SK-N-SH (cell line): ENCODE measurements around the gene DCAF17. TPM values are rescaled to one million over a fixed set of nuclear protein-coding genes. Genes with fewer than 3 reads are reported as not detected.
"Not testable (repeated sequence)": the region's sequence is repeated elsewhere in the genome, so short reads cannot be mapped to it uniquely, and the experiment has no call there.

Experiments
- CTCF ChIA-PET: fragments of 300-600, 350-600 bp; formaldehyde crosslinking; extraction: SDS; loops from one replicate; lab custom pipeline; 2021; lab: Yijun Ruan, JAX
- POLR2A ChIA-PET: fragments of 350-600 bp; sonication (Branson Sonifier 250); formaldehyde crosslinking; extraction: SDS; loops from one replicate; lab custom pipeline; 2020; ENCODE audit warnings: antibody characterized with exemption, inconsistent platforms; lab: Yijun Ruan, JAX
- DNase-seq: peaks from one replicate; pipeline ENCODE4 v3.0.0; 2012
- H2AFZ ChIP-seq: fragments of 200-600 bp; sonication (generic); 2 replicates; pipeline ENCODE4 v1.8.1; 2016; ENCODE audit warnings: antibody characterized with exemption, mild to moderate bottlenecking, low read depth
- H3F3A ChIP-seq: fragments of 200-600 bp; sonication (generic); replicated peaks from 2 replicates; pipeline ENCODE3; 2016; ENCODE audit warnings: antibody characterized with exemption, mild to moderate bottlenecking; ENCODE audit not compliant: insufficient read depth
- H3K27ac ChIP-seq, 2 experiments: fragments of 200-500 bp in 1 of 2; fragments of 200-600 bp in 1 of 2; sonication (Bioruptor generic) in 1 of 2; sonication (generic), shearing (Covaris generic) in 1 of 2; 2 replicates each; pipeline versions ENCODE4 v1.5.1 to v1.6.1; 2014 to 2016; ENCODE audit warnings: low read depth in 2 of 2, inconsistent platforms in 1 of 2, low read length in 1 of 2, mild to moderate bottlenecking in 1 of 2, mixed read lengths in 1 of 2
- H3K27me3 ChIP-seq: fragments of 200-600 bp; sonication (generic), shearing (Covaris generic); 2 replicates; pipeline ENCODE4 v1.6.1; 2016; ENCODE audit warnings: mixed run types; ENCODE audit not compliant: insufficient read depth
- H3K36me3 ChIP-seq, 2 experiments: fragments of 200-500 bp in 1 of 2; fragments of 200-600 bp in 1 of 2; sonication (Bioruptor generic) in 1 of 2; sonication (generic) in 1 of 2; replicated peaks in 1 of 2; 2 replicates each; pipeline versions ENCODE3 to v1.5.1; 2014 to 2016; ENCODE audit warnings: low read length in 1 of 2, mild to moderate bottlenecking in 1 of 2; ENCODE audit not compliant: insufficient read depth in 2 of 2, control insufficient read depth in 1 of 2
- H3K4me1 ChIP-seq, 2 experiments: fragments of 200-500 bp in 1 of 2; fragments of 200-600 bp in 1 of 2; sonication (Bioruptor generic) in 1 of 2; sonication (generic), shearing (Covaris generic) in 1 of 2; 2 replicates each; pipeline versions ENCODE4 v1.5.1 to v1.6.1; 2014 to 2016; ENCODE audit warnings: low read depth in 1 of 2, low read length in 1 of 2, mixed run types in 1 of 2; ENCODE audit not compliant: insufficient read depth in 2 of 2, control insufficient read depth in 1 of 2
- H3K4me2 ChIP-seq: fragments of 200-600 bp; sonication (generic), shearing (Covaris generic); 2 replicates; pipeline ENCODE4 v1.6.1; 2017; ENCODE audit warnings: mixed run types
- H3K4me3 ChIP-seq, 2 experiments: fragments of 200-500 bp in 1 of 2; fragments of 200-600 bp in 1 of 2; sonication (Bioruptor generic) in 1 of 2; sonication (generic), shearing (Covaris generic) in 1 of 2; 2 replicates each; pipeline versions ENCODE4 v1.5.1 to v1.8.1; 2014 to 2016; ENCODE audit warnings: low read depth in 2 of 2, inconsistent platforms in 1 of 2, low read length in 1 of 2, mild to moderate bottlenecking in 1 of 2, mixed read lengths in 1 of 2, moderate library complexity in 1 of 2
- H3K79me2 ChIP-seq: fragments of 200-600 bp; sonication (generic); 2 replicates; pipeline ENCODE4 v1.8.1; 2017; ENCODE audit warnings: mild to moderate bottlenecking; ENCODE audit not compliant: insufficient read depth
- H3K9ac ChIP-seq: fragments of 200-600 bp; sonication (generic); 2 replicates; pipeline ENCODE4 v1.6.1; 2017; ENCODE audit warnings: mixed run types
- H3K9me2 ChIP-seq: fragments of 200-600 bp; sonication (generic); 2 replicates; pipeline ENCODE4 v1.6.1; 2017; ENCODE audit warnings: mixed run types
- H3K9me3 ChIP-seq: fragments of 200-600 bp; sonication (generic); 2 replicates; pipeline ENCODE4 v1.6.1; 2017; ENCODE audit warnings: mixed run types, mild to moderate bottlenecking, moderate library complexity
- H4K20me1 ChIP-seq: fragments of 200-600 bp; sonication (generic); 2 replicates; pipeline ENCODE4 v1.6.1; 2017; ENCODE audit warnings: mild to moderate bottlenecking, mixed run types; ENCODE audit not compliant: insufficient read depth
- GABPA ChIP-seq: IDR thresholded peaks from 2 replicates; pipeline ENCODE4 v1.4.0; 2012; ENCODE audit warnings: low read depth, mild to moderate bottlenecking
- JUND ChIP-seq: IDR thresholded peaks from 2 replicates; pipeline ENCODE4 v1.4.0; 2012
- REST ChIP-seq: IDR thresholded peaks from 2 replicates; pipeline ENCODE4 v1.6.1; 2012; ENCODE audit warnings: mild to moderate bottlenecking, low read depth, low read length, moderate library complexity
- RXRA ChIP-seq: IDR thresholded peaks from 2 replicates; pipeline ENCODE4 v1.4.0; 2012; ENCODE audit warnings: low read depth, mild to moderate bottlenecking, borderline replicate concordance
- SIN3A ChIP-seq: IDR thresholded peaks from 2 replicates; pipeline ENCODE4 v1.6.1; 2012; ENCODE audit warnings: low read depth, mild to moderate bottlenecking, low read length, moderate library complexity, borderline replicate concordance
- SMC3 ChIP-seq: IDR thresholded peaks from 2 replicates; pipeline ENCODE4 v1.6.1; 2012; ENCODE audit warnings: low read depth, low read length, improper control_type of control experiment
- USF2 ChIP-seq: fragments of 150-350 bp; IDR thresholded peaks from 2 replicates; pipeline ENCODE4 v1.6.1; 2017; ENCODE audit warnings: antibody characterized with exemption, low read length, low read depth, borderline replicate concordance
- ZBTB33 ChIP-seq: IDR thresholded peaks from 2 replicates; pipeline ENCODE4 v1.4.0; 2012; ENCODE audit warnings: low read depth, borderline replicate concordance
- WGBS: methylation state at CpG from one replicate; pipeline ENCODE4 v1.1.6; 2017; ENCODE audit warnings: low lambda C conversion rate; 5-methylcytosine and 5-hydroxymethylcytosine counted together
- polyA plus RNA-seq, 3 experiments: library from polyadenylated mRNA; depleted of rRNA; stranded (reverse); fragments of >200 nt; gene quantifications; 2 replicates each; pipeline ENCODE4 v1.2.3, GENCODE V29; 2012
- TF ChIP-seq, protein P1 (sequence below): IDR thresholded peaks from 2 replicates; pipeline ENCODE4; 2012
- TF ChIP-seq, protein P2 (sequence below): IDR thresholded peaks from 2 replicates; pipeline ENCODE4 v1.4.0; 2012; ENCODE audit warnings: low read depth

DCAF17 gene
- polyA plus RNA-seq, 1 of the 3 experiments (the other 2 are of a cell fraction), result 4.9 TPM

GRCh38 chr2:171419333-171419732 is 14.7 kb upstream of the DCAF17 start:
- ChIA-PET CTCF (interaction anchor here (0.6 kb wide), 1 partner anchor 165 kb away, joined by 3 read pairs; no protein-coding TSS in a partner anchor), POLR2A (no interaction called here)
- peaks cover 10% of the 10 kb centered on the region for H3K79me2 ChIP-seq
- no peaks in the 10 kb centered on the region for H3K27me3 ChIP-seq
- no peak overlapping the region for H3K9ac ChIP-seq
- H3K36me3 ChIP-seq, result peaks cover 0 to 13% of the 10 kb centered on the region in 2 experiments
- 95% methylated on average over 2 of the region's 2 CpGs for WGBS
- no peak overlapping the region for H3K27ac ChIP-seq
- H3K4me1 ChIP-seq, result no peaks in the 10 kb centered on the region
- H3K4me3 ChIP-seq, result no peak overlapping the region
- H3F3A ChIP-seq, result peaks cover 4% of the 10 kb centered on the region
- peaks cover 14% of the 10 kb centered on the region; the same call in 1 of the 2 replicates for H3K9me3 ChIP-seq
- H3K4me2 ChIP-seq, result no peak overlapping the region
- DNase-seq, result no peak
- no peak for TF ChIP-seq RXRA
- no peak for TF ChIP-seq JUND
- H2AFZ ChIP-seq, result no peak overlapping the region
- H3K9me2 ChIP-seq, result no peaks in the 10 kb centered on the region
- H4K20me1 ChIP-seq, result no peaks in the 10 kb centered on the region

DNA sequence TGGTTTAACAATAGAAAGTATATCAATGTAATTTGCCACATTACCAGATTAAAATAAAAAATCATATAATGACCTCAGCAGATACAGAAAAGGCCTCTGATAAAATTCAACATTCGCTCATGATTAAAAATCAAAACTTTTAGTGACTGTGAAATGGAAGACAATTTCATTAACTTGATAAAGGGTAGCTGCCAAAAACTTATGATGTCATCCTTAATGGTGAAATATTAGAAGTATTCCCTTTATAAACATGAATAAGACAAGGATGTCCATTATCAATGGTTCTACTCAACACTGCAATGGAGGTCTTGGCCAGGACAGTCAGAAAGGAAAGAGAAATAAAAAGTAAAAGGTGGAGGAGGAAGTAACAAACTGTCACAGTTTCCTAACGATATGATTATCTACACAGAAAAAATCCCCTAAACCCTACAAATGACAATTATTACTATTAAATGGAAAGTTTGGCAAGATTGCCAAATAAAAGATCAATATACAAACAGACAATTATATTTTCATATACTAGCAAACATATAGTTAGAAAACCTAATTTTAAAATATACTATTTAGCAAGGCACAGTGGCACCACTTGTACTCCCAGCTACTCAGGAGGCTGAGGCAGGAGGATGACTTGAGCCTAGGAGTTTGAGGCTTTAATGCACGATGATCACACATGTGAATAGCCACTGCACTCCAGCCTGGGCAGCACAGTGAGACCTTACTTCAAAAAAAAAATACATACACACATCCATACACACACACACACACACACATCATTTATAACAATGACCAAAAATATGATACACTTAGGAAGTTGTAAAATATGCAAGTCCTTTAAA is 13.1 kb upstream of the DCAF17 start:
- TF ChIP-seq ZBTB33 (no peak), REST (no peak), GABPA (no peak), SMC3 (no peak), JUND (no peak), SIN3A (no peak), USF2 (no peak)
- TF ChIP-seq, protein P1, sequence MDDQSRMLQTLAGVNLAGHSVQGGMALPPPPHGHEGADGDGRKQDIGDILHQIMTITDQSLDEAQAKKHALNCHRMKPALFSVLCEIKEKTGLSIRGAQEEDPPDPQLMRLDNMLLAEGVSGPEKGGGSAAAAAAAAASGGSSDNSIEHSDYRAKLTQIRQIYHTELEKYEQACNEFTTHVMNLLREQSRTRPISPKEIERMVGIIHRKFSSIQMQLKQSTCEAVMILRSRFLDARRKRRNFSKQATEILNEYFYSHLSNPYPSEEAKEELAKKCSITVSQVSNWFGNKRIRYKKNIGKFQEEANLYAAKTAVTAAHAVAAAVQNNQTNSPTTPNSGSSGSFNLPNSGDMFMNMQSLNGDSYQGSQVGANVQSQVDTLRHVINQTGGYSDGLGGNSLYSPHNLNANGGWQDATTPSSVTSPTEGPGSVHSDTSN, result no peak
- TF ChIP-seq, protein P2, sequence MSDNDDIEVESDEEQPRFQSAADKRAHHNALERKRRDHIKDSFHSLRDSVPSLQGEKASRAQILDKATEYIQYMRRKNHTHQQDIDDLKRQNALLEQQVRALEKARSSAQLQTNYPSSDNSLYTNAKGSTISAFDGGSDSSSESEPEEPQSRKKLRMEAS, result no peak
- Histone ChIP-seq H3K36me3 (peaks cover 0 to 13% of the 10 kb centered on the region in 2 experiments), H3K9me2 (no peaks in the 10 kb centered on the region), H3F3A (peaks cover under 1% of the 10 kb centered on the region), H3K4me3 (no peak overlapping the region), H3K4me1 (no peaks in the 10 kb centered on the region), H2AFZ (no peak overlapping the region), H3K4me2 (no peak overlapping the region), H3K9ac (no peak overlapping the region), H3K27ac (no peak overlapping the region), H4K20me1 (no peaks in the 10 kb centered on the region), H3K27me3 (no peaks in the 10 kb centered on the region), H3K9me3 (peaks cover 14% of the 10 kb centered on the region; the same call in 1 of the 2 replicates), H3K79me2 (peaks cover 8% of the 10 kb centered on the region)
- ChIA-PET CTCF (interaction anchor here (1.4 to 3.4 kb wide), 3 partner anchors 444 to 492 kb away, joined by 3 to 9 read pairs (median 5); partner anchors contain the start of gene GORASP2), POLR2A (no interaction called here)
- WGBS, result 89% methylated on average over 3 of the region's 3 CpGs
- DNase-seq, result no peak

DNA sequence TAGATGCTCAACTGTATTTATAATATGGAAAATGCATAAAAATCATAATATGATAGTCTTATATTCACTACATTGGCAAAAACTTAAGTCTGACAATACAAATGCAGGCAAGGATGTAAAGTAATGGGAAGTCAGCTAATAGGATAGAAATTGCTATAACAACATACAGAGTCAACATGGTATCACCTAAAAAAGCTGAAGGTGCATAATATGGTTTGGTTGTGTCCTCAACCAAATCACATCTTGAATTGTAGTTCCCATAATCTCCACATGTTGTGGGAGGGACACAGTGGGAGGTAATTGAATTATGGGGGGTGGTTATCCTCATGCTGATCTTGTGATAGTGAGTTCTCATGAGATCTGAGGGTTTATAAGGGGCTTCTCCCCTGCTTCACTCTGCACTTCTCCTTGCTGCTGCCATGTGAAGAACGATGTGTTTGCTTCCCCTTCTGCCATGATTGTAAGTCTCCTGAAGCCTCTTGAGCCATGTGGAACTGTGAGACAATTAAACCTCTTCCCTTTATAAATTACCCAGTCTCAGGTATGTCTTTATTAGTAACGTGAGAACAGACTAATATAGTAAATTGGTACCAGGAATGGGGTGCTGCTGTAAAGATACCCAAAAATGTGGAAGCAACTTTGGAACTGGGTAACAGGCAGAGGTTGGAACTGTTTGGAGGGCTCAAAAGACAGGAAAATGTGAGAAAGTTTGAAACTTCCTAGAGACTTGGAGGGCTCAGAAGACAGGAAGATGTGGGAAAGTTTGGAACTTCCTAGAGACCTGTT is 11.1 kb upstream of the DCAF17 start:
- H3F3A ChIP-seq, H3K4me2 ChIP-seq, H3K9ac ChIP-seq, H3K27ac ChIP-seq, H2AFZ ChIP-seq, DNase-seq, H3K4me1 ChIP-seq, H3K4me3 ChIP-seq, H4K20me1 ChIP-seq, POLR2A ChIA-PET, H3K27me3 ChIP-seq, H3K9me2 ChIP-seq: not testable (repeated sequence)
- WGBS, result 98% methylated on average over 2 of the region's 2 CpGs
- peaks cover 15% of the 10 kb centered on the region for H3K79me2 ChIP-seq
- H3K36me3 ChIP-seq, result peaks cover 0 to 13% of the 10 kb centered on the region in 2 experiments
- CTCF ChIA-PET, result interaction anchor here (1.4 to 3.4 kb wide), 2 partner anchors 450 to 494 kb away, joined by 5 to 9 read pairs; partner anchors contain the start of gene GORASP2
- peaks cover 14% of the 10 kb centered on the region; the same call in 1 of the 2 replicates for H3K9me3 ChIP-seq
